Measurements from ENCODE around the gene TXN.

The TXN gene

GRCh38 chr9:110241858-110242321, 14.4 kb downstream of the TXN start:
- Histone ChIP-seq H3K9me2 (ENCODE audit: low read depth, low read length) (no peaks in the 10 kb centered on the region), H2AFZ (ENCODE audit: low read length) (no peak overlapping the region), H3K36me3 (ENCODE audit: insufficient read depth, low read length) (peaks cover 37% of the 10 kb centered on the region), H3K9me3 (ENCODE audit: low read length) (no peaks in the 10 kb centered on the region), H3K79me2 (ENCODE audit: insufficient read depth, low read length) (no peaks in the 10 kb centered on the region), H3K4me3 (ENCODE audit: low read depth, low read length, poor library complexity, severe bottlenecking) (no peak overlapping the region), H3K27ac (ENCODE audit: low read depth, low read length, poor library complexity, severe bottlenecking) (no peak overlapping the region), H3F3A (ENCODE audit: insufficient read depth, low read length) (no peaks in the 10 kb centered on the region), H3K4me2 (ENCODE audit: low read length) (no peak overlapping the region), H3K4me1 (ENCODE audit: insufficient read depth, low read length, severe bottlenecking) (no peaks in the 10 kb centered on the region), H4K20me1 (ENCODE audit: insufficient read depth, low read length) (no peaks in the 10 kb centered on the region), H3K27me3 (ENCODE audit: insufficient read depth, low read length) (no peaks in the 10 kb centered on the region), H3K9ac (ENCODE audit: low read length) (no peak overlapping the region)
- no peak for TF ChIP-seq EZH2 (IDR thresholded peaks at IDR 0.05; ENCODE audit: borderline replicate concordance, low read length)

- no peaks in the 10 kb centered on the region for H3K27me3 ChIP-seq (ENCODE audit: insufficient read depth, low read length)
- H3K27ac ChIP-seq (ENCODE audit: low read depth, low read length, poor library complexity, severe bottlenecking): no peak overlapping the region
- no peaks in the 10 kb centered on the region for H3K4me1 ChIP-seq (ENCODE audit: insufficient read depth, low read length, severe bottlenecking)
- H4K20me1 ChIP-seq (ENCODE audit: insufficient read depth, low read length): no peaks in the 10 kb centered on the region
- H3K79me2 ChIP-seq (ENCODE audit: insufficient read depth, low read length): no peaks in the 10 kb centered on the region
- TF ChIP-seq EZH2 (IDR thresholded peaks at IDR 0.05; ENCODE audit: borderline replicate concordance, low read length) (no peak), CTCF (IDR thresholded peaks at IDR 0.05; ENCODE audit: low read length) (no peak)
- H3K9ac ChIP-seq (ENCODE audit: low read length): no peak overlapping the region
- no peak overlapping the region for H3K4me3 ChIP-seq (ENCODE audit: low read depth, low read length, poor library complexity, severe bottlenecking)
- no peaks in the 10 kb centered on the region for H3F3A ChIP-seq (ENCODE audit: insufficient read depth, low read length)
- H3K9me2 ChIP-seq (ENCODE audit: low read depth, low read length): no peaks in the 10 kb centered on the region
- H3K9me3 ChIP-seq (ENCODE audit: low read length): no peaks in the 10 kb centered on the region
- peaks cover 33% of the 10 kb centered on the region for H3K36me3 ChIP-seq (ENCODE audit: insufficient read depth, low read length)
- no peak overlapping the region for H3K4me2 ChIP-seq (ENCODE audit: low read length)
- no peak overlapping the region for H2AFZ ChIP-seq (ENCODE audit: low read length)
Measured at GRCh38 chr9:110241260-110241857, 14.9 kb downstream of the TXN start.

DNA sequence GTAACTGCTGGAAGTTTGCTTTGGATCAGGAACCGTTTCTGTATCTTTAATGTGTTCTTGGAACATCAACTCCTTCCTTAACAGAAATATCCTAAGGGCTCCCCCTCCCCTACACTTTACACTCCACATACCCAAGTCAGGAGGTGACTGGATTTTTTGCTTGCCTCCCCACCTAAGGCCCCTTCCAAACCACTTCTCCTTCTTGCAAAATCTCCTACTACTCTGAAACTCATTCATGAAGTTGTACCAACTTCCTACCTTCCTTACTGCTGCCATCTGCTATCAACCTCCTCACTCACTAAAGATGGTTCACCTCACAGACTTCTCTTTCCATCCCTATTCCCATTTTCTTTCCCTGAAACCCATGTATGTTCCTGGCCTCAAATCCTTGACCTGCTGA, 16.1 kb downstream of the TXN start:
- Histone ChIP-seq H3F3A (ENCODE audit: insufficient read depth, low read length) (no peaks in the 10 kb centered on the region), H3K79me2 (ENCODE audit: insufficient read depth, low read length) (no peaks in the 10 kb centered on the region), H3K27ac (ENCODE audit: low read depth, low read length, poor library complexity, severe bottlenecking) (no peak overlapping the region), H3K4me1 (ENCODE audit: insufficient read depth, low read length, severe bottlenecking) (no peaks in the 10 kb centered on the region), H2AFZ (ENCODE audit: low read length) (no peak overlapping the region), H3K36me3 (ENCODE audit: insufficient read depth, low read length) (peaks cover 25% of the 10 kb centered on the region), H3K27me3 (ENCODE audit: insufficient read depth, low read length) (no peaks in the 10 kb centered on the region), H3K9me3 (ENCODE audit: low read length) (no peaks in the 10 kb centered on the region), H3K4me3 (ENCODE audit: low read depth, low read length, poor library complexity, severe bottlenecking) (no peak overlapping the region), H3K9ac (ENCODE audit: low read length) (no peak overlapping the region), H4K20me1 (ENCODE audit: insufficient read depth, low read length) (no peaks in the 10 kb centered on the region), H3K4me2 (ENCODE audit: low read length) (no peak overlapping the region), H3K9me2 (ENCODE audit: low read depth, low read length) (no peaks in the 10 kb centered on the region)
- no peak for TF ChIP-seq CTCF (IDR thresholded peaks at IDR 0.05; ENCODE audit: low read length)
- TF ChIP-seq EZH2 (IDR thresholded peaks at IDR 0.05; ENCODE audit: borderline replicate concordance, low read length): no peak

GRCh38 chr9:110228321-110228720, 28.0 kb downstream of the TXN start:
- Histone ChIP-seq H3K27me3 (ENCODE audit: insufficient read depth, low read length) (no peaks in the 10 kb centered on the region), H2AFZ (ENCODE audit: low read length) (no peak overlapping the region), H3K4me1 (ENCODE audit: insufficient read depth, low read length, severe bottlenecking) (no peaks in the 10 kb centered on the region), H3K4me3 (ENCODE audit: low read depth, low read length, poor library complexity, severe bottlenecking) (no peak overlapping the region), H3K27ac (ENCODE audit: low read depth, low read length, poor library complexity, severe bottlenecking) (no peak overlapping the region), H3K79me2 (ENCODE audit: insufficient read depth, low read length) (no peaks in the 10 kb centered on the region), H3K9me2 (ENCODE audit: low read depth, low read length) (no peaks in the 10 kb centered on the region), H3K9ac (ENCODE audit: low read length) (no peak overlapping the region), H3K4me2 (ENCODE audit: low read length) (no peak overlapping the region), H4K20me1 (ENCODE audit: insufficient read depth, low read length) (no peaks in the 10 kb centered on the region), H3K9me3 (ENCODE audit: low read length) (no peaks in the 10 kb centered on the region), H3F3A (ENCODE audit: insufficient read depth, low read length) (no peaks in the 10 kb centered on the region), H3K36me3 (ENCODE audit: insufficient read depth, low read length) (no peaks in the 10 kb centered on the region)
- no peak for TF ChIP-seq CTCF (IDR thresholded peaks at IDR 0.05; ENCODE audit: low read length)
- TF ChIP-seq EZH2 (IDR thresholded peaks at IDR 0.05; ENCODE audit: borderline replicate concordance, low read length): no peak
